Large intestine (tissue), 3 donors: ENCODE results near the gene PLXDC2. TPM values are rescaled to one million over a fixed set of nuclear protein-coding genes. Genes with fewer than 3 reads are reported as not detected.

Experiments used
- DNase-seq, 2 donors: peaks; one replicate each; pipeline versions ENCODE4 v3.0.0 to v3.0.0-alpha.2; 2013
- H3K27ac ChIP-seq: one replicate; pipeline ENCODE4 v1.5.1; 2013; ENCODE audit warnings: low read length
- H3K27me3 ChIP-seq: 2 replicates; pipeline ENCODE4 v1.6.1; 2013; ENCODE audit warnings: low read length; ENCODE audit not compliant: control insufficient read depth, insufficient read depth
- H3K36me3 ChIP-seq: 2 replicates; pipeline ENCODE4 v1.6.1; 2013; ENCODE audit warnings: low read length; ENCODE audit not compliant: control insufficient read depth, insufficient read depth
- H3K4me1 ChIP-seq: one replicate; pipeline ENCODE4 v1.6.1; 2013; ENCODE audit warnings: low read length; ENCODE audit not compliant: control insufficient read depth, insufficient read depth
- H3K4me3 ChIP-seq: one replicate; pipeline ENCODE4 v1.5.1; 2013; ENCODE audit warnings: low read length
- H3K9me3 ChIP-seq: one replicate; pipeline ENCODE4 v1.6.1; 2013; ENCODE audit warnings: mild to moderate bottlenecking, low read depth, low read length, moderate library complexity; ENCODE audit not compliant: control insufficient read depth
- WGBS: methylation state at CpG from one replicate; pipeline ENCODE4 v1.1.5; 2013; ENCODE audit warnings: low lambda C conversion rate; ENCODE audit not compliant: insufficient coverage; 5-methylcytosine and 5-hydroxymethylcytosine counted together
- polyA plus RNA-seq: library from polyadenylated mRNA; unstranded; fragments of 120-200 nt; gene quantifications from one replicate; pipeline ENCODE4 v1.2.1, GENCODE V29; 2013

PLXDC2 gene
- polyA plus RNA-seq, 1 donor = 19.0 TPM

DNA sequence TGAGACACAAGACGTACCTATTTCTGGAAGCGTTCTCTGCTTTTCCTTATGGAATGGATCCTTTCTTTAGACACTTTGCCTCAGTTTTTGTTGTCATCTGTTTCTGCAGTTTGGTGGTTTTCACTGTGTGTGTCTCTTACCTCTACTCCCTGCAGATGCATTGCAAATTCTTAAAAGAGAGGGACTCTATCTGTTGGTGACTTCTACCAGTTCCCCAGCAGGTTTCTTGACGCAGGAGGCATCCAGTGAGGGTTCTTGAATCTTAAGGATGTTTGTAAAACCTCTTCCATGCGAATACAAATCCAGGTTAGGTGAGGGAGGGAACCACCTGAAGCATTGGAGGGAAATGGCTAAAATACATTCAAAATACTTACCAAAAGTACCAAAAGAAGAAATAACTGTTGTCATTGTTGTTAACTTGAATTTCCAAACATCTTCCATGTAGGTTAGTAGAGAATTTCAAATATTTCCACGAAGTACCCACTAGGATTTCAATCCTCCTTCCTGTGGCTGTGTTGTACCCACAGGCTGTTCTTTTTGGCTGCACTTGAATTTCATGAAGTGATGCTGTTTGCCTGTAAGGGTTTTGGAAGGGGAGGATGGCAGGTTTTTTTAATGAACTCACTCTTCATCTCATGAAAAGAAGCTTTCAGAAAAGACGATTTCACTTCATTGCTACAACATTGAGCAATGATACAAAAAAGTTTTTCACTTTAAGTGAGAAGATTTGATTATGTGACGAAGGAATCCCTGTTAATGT, 32.2 kb downstream of the PLXDC2 start:
- no peak for DNase-seq

DNA sequence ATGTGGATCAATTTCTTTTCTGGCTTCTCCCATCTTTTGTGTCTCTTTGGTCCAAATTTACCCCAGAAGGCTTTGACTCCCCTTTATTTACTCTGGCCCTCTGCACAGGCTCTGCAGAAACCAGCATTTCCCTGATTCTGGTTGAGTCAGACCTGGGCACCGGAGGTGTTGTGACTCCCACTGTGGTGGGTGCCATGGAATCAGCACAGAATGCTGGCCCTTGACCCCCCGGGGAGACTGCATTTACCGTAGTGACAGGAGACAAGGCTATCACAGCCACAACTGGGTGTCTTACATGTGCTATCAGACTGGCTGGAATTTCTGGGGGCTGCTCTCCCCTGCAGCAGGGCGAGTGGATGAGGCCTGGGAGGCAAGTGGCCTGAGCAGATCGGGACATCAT, 37.6 kb downstream of the PLXDC2 start:
- Histone ChIP-seq H3K27me3 (no peaks in the 10 kb centered on the region), H3K4me3 (no peak overlapping the region), H3K27ac (no peak overlapping the region), H3K36me3 (no peaks in the 10 kb centered on the region), H3K4me1 (no peaks in the 10 kb centered on the region), H3K9me3 (no peaks in the 10 kb centered on the region)
- DNase-seq = no peak
- no CpG with 5 or more reads among the region's 5 CpGs for WGBS

More for the DNA sequence above, 32.2 kb downstream of the PLXDC2 start:
- Histone ChIP-seq H3K9me3 (no peaks in the 10 kb centered on the region), H3K27ac (no peak overlapping the region), H3K4me1 (no peaks in the 10 kb centered on the region), H3K36me3 (no peaks in the 10 kb centered on the region), H3K27me3 (no peaks in the 10 kb centered on the region), H3K4me3 (no peak overlapping the region)
- 96% methylated on average over 4 of the region's 7 CpGs for WGBS

DNA sequence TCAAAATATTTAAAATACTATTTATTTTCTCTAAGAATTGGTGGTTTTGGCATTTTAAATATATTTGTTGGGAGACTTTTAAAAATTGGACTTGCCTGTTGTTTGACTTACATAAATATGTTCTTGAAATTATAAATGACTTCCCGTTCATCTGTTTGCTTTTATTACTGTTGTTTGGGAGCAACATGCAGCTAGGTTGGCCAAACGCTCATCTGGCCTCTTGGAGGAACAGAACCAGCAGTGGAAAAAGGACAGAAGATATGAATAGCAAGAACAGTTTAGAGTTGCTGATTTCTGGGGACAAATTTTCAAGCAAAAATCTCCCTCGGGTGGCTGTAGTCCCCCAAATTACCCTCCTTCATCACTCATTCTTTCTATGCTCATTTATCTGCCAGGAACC, 41.6 kb downstream of the PLXDC2 start:
- no peak overlapping the region for H3K4me3 ChIP-seq
- DNase-seq = no peak
- H3K4me1 ChIP-seq = no peaks in the 10 kb centered on the region
- no peaks in the 10 kb centered on the region for H3K27me3 ChIP-seq
- no peak overlapping the region for H3K27ac ChIP-seq
- H3K9me3 ChIP-seq = no peaks in the 10 kb centered on the region
- 100% methylated on average over 1 of the region's 3 CpGs for WGBS
- H3K36me3 ChIP-seq = no peaks in the 10 kb centered on the region

DNA sequence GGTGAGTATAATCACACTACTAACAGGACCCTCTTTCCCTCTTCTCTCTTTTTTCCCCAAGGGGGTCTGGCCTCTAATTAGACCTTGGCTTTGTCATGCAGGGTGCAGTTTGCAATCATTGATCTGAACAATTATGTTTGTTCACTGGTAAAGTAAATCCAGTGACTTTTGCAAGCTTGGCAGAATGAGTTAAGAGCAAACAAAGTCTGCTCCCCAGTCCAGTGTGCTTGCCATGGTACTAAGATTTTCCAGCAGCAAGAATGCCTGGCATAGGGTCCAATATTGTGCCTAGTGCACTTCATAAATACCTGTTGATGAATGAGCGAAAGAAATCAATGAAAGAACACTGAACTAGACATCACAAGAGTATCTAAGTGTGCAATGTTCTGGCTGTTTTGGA, 43.9 kb downstream of the PLXDC2 start:
- H3K36me3 ChIP-seq = peaks cover 3% of the 10 kb centered on the region
- 100% methylated on average over 1 of the region's 1 CpG for WGBS

DNA sequence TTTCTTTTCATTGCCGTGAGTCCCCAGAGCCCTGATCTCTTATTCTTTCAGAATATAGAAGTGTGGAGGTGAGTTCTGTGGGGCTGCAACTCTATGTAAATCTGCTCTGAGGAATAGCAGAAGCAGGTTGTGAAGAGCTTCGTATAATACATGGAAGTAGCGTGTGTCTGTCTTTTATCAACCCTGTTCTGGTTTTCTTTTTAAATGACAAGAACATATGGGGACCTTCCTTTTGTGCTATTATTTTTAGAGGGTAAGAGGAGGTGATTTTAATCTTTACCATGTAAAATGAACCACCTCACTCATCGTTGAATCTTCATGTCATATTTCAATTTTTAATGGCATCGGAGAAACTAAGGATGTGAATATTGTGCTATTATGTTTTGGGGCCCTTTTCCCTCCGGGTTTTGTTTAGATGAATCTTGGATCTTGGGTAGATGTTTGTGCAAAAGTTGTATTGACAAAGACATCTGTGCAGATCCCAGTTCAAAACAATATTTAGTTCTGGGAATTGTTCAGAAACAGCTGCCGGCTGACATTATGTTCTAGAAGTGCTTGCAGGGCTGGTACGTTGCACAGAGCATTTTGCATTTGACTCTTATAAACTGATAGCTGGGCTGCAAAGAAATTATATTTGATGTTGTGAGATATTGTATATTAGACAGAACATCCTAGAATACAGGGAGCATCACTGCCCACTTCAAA, 46.7 kb downstream of the PLXDC2 start:
- H3K36me3 ChIP-seq = peaks cover 7% of the 10 kb centered on the region
- WGBS = no CpG with 5 or more reads among the region's 8 CpGs
- DNase-seq = no peak
- no peak overlapping the region for H3K4me3 ChIP-seq
- no peaks in the 10 kb centered on the region for H3K9me3 ChIP-seq
- no peaks in the 10 kb centered on the region for H3K4me1 ChIP-seq
- H3K27ac ChIP-seq = no peak overlapping the region
- no peaks in the 10 kb centered on the region for H3K27me3 ChIP-seq

More for the DNA sequence above, 43.9 kb downstream of the PLXDC2 start:
- Histone ChIP-seq H3K4me3 (no peak overlapping the region), H3K27me3 (no peaks in the 10 kb centered on the region), H3K9me3 (no peaks in the 10 kb centered on the region), H3K4me1 (no peaks in the 10 kb centered on the region), H3K27ac (no peak overlapping the region)
- DNase-seq = no peak

DNA sequence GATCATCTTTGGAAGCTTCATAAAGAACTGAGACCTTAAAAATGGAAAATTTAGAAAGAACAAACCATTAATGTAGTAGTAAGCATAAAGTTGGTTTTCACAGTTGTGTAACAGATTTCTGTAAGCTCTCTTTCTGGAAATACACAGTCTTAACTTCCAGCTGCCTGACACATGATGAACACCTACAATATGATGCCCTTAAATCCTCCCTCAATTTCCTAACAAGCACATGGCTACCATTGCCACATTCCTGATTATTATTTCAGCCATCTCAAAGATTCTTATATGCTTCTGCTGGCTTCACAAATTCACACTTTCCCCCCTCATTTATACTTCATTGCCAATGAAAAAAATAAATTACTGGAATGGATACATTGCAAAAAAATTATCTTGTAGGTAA, 49.4 kb downstream of the PLXDC2 start:
- no peaks in the 10 kb centered on the region for H3K4me1 ChIP-seq
- no peak for DNase-seq
- no peaks in the 10 kb centered on the region for H3K9me3 ChIP-seq
- no peak overlapping the region for H3K27ac ChIP-seq
- no peak overlapping the region for H3K4me3 ChIP-seq
- peaks cover 7% of the 10 kb centered on the region for H3K36me3 ChIP-seq
- no peaks in the 10 kb centered on the region for H3K27me3 ChIP-seq

DNA sequence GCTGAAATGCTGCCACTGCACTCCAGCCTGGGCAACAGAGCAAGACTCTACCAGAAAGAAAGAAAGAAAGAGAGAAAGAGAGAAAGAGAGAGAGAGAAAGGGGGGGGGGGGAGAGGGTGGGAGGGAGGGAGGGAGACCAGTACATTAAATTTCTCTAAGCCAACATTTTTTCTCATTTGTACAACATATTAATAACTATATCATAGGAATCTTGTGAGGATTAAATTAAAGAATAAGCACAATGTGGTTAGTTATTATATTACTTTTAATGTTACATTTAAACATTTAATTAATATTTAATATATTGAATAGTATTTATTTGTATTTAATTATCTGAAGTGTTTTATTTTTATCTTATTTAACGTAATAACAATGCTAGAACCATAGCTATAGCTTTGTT, 53.1 kb downstream of the PLXDC2 start:
- Histone ChIP-seq H3K4me3 (no peak overlapping the region), H3K27me3 (no peaks in the 10 kb centered on the region), H3K36me3 (peaks cover 7% of the 10 kb centered on the region), H3K9me3 (no peaks in the 10 kb centered on the region), H3K27ac (no peak overlapping the region), H3K4me1 (no peaks in the 10 kb centered on the region)
- no peak for DNase-seq
- 100% methylated on average over 1 of the region's 1 CpG for WGBS

DNA sequence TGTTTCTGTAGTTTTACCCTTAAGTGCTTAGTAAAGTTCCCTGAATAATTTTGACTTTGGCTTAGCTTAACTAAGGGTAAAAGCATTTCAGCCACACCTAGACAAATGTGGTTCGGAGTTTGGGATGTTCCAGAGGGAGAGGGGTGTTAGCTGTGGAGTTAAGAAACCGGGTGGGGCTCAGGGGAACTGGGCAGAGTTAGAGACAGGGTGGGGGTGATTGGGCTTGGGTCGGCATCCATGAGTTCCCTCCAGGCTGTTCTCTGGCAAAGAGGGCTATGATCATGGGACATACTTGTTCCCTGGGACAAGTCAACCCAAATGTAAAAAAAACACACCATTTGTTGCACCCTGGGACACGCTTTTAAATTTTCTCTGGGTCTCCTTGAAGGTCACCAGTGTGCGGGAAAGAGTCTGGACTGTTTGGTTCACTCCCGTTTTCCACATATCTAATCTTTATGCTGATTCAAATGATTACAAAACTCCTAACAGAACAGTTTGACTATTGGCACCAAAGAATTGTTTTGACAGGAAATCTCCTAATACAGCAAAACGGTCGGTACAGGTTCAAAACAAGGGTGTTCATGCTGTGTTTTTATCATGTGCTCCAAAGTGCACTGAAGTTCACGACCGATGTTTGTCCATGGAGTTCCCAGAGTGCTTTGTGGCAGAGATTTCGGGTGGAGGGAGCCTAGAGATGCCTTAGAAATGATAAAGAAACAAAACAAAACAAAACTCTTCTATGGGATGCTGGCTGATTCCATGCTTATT, 56.5 kb downstream of the PLXDC2 start:
- Histone ChIP-seq H3K4me3 (no peak overlapping the region), H3K4me1 (no peaks in the 10 kb centered on the region), H3K27ac (no peak overlapping the region), H3K27me3 (no peaks in the 10 kb centered on the region), H3K9me3 (no peaks in the 10 kb centered on the region), H3K36me3 (peaks cover 3% of the 10 kb centered on the region)
- WGBS = 77% methylated on average over 4 of the region's 11 CpGs
- no peak for DNase-seq

DNA sequence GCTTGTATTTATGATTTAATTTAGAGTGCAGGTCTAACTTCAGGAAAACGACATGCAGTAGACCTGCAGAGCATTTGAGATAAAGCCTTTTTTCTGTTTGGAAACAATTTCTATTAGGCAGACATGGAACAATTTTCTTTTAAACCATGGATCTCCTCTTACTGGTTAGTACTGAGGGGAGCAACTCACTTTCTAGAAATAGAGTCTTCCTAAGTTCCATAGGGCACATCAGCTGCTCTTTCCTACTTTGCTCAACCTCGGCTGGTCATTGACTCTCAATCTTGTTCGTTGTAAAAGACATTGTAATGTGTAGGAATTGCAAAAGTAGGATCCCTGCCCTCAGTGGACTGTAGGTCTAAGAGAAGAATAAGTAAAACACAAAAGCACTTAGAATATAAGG, 58.0 kb downstream of the PLXDC2 start:
- Histone ChIP-seq H3K4me3 (no peak overlapping the region), H3K4me1 (no peaks in the 10 kb centered on the region), H3K27me3 (no peaks in the 10 kb centered on the region), H3K9me3 (no peaks in the 10 kb centered on the region), H3K36me3 (peaks cover 3% of the 10 kb centered on the region), H3K27ac (no peak overlapping the region)
- 100% methylated on average over 2 of the region's 3 CpGs for WGBS
- DNase-seq = no peak

DNA sequence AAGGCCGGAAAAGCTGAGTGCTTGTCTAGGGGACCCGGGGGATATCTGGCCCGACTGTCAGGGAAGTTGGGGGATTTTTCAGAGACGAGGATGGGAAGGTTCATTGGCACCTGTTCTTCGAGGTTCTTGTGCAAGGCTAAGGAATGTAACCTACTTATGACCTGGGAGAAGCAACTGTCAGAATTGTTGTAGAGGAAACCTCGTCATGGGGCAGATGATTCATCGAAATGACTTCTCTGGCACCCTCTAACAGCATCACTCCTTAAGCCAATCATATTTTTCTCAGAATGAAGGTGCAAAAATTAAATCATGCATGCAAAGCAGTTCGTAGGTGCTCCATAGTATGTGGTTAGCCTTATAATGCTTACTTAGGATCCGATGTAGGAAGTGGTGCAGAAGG, 58.6 kb downstream of the PLXDC2 start:
- DNase-seq = no peak
- no peaks in the 10 kb centered on the region for H3K9me3 ChIP-seq
- 100% methylated on average over 2 of the region's 9 CpGs for WGBS
- no peak overlapping the region for H3K4me3 ChIP-seq
- H3K27ac ChIP-seq = no peak overlapping the region
- H3K4me1 ChIP-seq = no peaks in the 10 kb centered on the region
- peaks cover 3% of the 10 kb centered on the region for H3K36me3 ChIP-seq
- no peaks in the 10 kb centered on the region for H3K27me3 ChIP-seq
